22Rv1 (cell line): ENCODE data around the gene MPP4.

ENCODE experiments used
- CTCF ChIP-seq: fragments of 450-650 bp; IDR thresholded peaks from 2 replicates; pipeline ENCODE4 v1.5.1; 2017; ENCODE audit warnings: mild to moderate bottlenecking
- ZFX ChIP-seq: fragments of 450-650 bp; IDR thresholded peaks from 2 replicates; pipeline ENCODE4 v1.6.1; 2017; ENCODE audit warnings: antibody characterized with exemption, borderline replicate concordance

GRCh38 chr2:201597397-201597796 is 101.0 kb downstream of the MPP4 start:
- TF ChIP-seq CTCF, result no peak
- no peak for TF ChIP-seq ZFX
